ENCODE data around the gene DFFA.
A peak's percentile ranks its signal among the peaks of the same experiment; 100 is the strongest.

DNA sequence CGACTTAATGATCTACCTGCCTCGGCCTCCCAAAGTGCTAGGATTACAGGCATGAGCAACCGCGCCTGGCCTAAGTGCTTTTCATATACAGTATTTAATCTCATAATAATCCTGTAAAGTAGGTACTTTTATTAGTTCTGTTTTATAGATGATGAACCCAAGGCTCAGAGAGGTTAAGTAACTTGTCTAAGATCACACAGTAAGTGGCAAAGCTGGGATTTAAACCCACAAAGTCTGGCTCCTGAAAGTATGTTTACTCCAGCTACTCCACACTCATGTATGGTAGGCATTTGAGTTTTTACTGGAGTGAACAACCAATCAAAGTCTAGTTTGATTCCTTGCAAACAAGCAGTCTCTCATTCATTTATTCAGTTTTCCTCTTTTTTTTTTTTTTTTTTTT is 2.3 kb downstream of the DFFA start:
- TF ChIP-seq ADNP (tag; IDR thresholded peaks at IDR 0.05) (0 out of 2 replicates have a peak, but pooled peaks have one; percentile 31), YY1 (IDR thresholded peaks at IDR 0.05; ENCODE audit: borderline replicate concordance in 1 of 3, control insufficient read depth in 1 of 3, extremely low read depth in 1 of 3, insufficient read depth in 3 of 3, insufficient read length in 1 of 3, insufficient replicate concordance in 2 of 3, low read depth in 1 of 3, low read length in 2 of 3) (no peak), ZKSCAN1 (IDR thresholded peaks at IDR 0.05; ENCODE audit: low read depth, low read length) (no peak), PHF8 (IDR thresholded peaks at IDR 0.05; ENCODE audit: borderline replicate concordance, low read length) (no peak)

All from K562 (cell line).